T-helper 1 cell treated with Interleukin-12 subunit alpha and Interleukin-12 subunit beta and Interleukin-4 antibody, amounts not matched to agents 30 μg/mL and 1 μg/mL, for 36 hours (primary cell): ENCODE results near the gene CCNJL.
"Not testable (repeated sequence)": the region's sequence is repeated elsewhere in the genome, so short reads cannot be mapped to it uniquely, and the experiment has no call there.

ENCODE experiments used
- H3K27ac Mint-ChIP-seq: one replicate; pipeline ENCODE4 v1.8.0; 2021; ENCODE audit warnings: mild to moderate bottlenecking, mixed read lengths
- H3K27me3 Mint-ChIP-seq: one replicate; pipeline ENCODE4 v1.8.0; 2021; ENCODE audit warnings: low read depth, mixed read lengths
- H3K36me3 Mint-ChIP-seq: one replicate; pipeline ENCODE4 v1.8.0; 2021; ENCODE audit warnings: low read depth, mixed read lengths
- H3K4me1 Mint-ChIP-seq: one replicate; pipeline ENCODE4 v1.8.0; 2021; ENCODE audit warnings: low read depth, mixed read lengths
- H3K4me3 Mint-ChIP-seq: one replicate; pipeline ENCODE4 v1.8.0; 2021; ENCODE audit warnings: mild to moderate bottlenecking, moderate library complexity, mixed read lengths
- H3K9me3 Mint-ChIP-seq: one replicate; pipeline ENCODE4 v1.8.0; 2021; ENCODE audit warnings: mixed read lengths

Gene CCNJL

DNA sequence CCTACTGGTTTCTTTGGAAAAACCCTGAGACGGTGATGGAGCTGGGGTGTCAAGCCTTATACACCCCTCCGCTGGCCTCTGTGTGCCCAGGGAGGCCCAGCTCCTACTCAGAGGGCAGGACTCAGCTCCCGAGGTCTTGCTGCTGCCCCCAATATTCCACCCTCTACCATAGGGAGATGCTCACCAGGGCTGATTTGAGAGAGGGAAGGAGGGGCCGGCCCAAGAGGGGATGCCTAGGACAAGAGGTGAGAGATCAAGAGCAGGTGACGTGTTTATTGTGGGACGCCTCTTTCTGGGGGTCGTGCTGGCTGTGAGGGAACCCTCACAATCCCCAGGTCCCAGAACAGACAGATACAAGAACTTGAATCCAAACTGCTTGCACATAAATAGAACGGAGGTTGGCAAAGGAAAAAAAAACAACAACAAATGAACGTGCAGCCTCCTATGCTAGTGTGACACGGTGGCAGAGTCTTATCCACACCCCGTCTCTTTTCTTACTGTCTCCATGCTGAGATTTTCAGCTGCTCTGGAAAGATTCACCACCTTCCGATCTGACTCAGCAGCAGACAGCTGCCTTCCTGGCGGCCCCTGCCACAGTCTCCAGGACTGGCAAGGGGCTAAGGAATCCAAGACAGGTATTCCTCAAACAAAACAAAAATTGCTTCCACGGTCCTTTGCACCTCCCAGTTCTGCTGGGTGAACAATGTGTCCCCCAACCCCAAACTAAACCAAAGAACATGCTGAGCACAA, 60.8 kb downstream of the CCNJL start:
- no peaks in the 10 kb centered on the region for H3K27me3 Mint-ChIP-seq
- H3K9me3 Mint-ChIP-seq = no peaks in the 10 kb centered on the region
- H3K4me3 Mint-ChIP-seq = no peak overlapping the region
- H3K4me1 Mint-ChIP-seq = no peaks in the 10 kb centered on the region
- H3K27ac Mint-ChIP-seq = no peak overlapping the region
- no peaks in the 10 kb centered on the region for H3K36me3 Mint-ChIP-seq

DNA sequence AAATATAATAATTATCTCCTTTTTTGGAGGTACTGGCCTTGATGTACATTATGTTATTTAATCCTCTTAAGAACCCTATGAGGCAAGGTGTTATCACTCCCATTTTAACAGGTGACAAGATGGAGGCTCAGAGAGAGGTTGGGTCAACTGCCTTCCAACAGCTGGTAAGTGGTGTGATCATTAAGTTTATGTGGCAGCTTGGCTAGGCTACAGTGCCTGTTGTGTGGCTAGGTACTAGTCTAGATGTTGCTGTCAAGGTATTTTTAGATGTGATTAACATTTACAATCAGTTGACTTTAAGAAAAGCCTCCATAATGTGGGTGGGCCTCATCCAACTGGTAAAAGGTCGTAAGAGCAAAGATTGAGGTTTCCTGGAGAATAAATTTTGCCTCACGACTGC, 61.5 kb downstream of the CCNJL start:
- H3K27ac Mint-ChIP-seq = no peak overlapping the region
- H3K4me3 Mint-ChIP-seq = no peak overlapping the region

DNA sequence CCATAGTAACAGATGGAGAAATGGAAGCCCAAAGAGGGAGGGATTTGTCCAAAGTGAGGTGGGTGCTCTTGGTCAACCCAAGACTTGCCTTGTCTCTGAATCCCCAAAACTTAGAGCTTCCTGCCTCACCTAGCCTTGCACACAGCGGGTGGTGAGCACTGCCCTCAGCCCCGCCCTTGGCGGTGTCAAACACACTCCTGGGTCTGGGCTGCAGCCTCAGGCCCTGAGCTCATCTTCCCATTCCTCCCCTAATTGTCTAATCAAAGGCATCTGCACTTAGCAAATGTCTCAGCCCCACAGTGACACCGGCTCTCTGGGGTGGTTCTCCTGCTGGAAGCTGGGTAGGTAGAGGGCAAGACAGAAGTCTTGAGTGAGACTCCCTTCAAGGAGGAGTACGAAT, 62.1 kb downstream of the CCNJL start:
- no peak overlapping the region for H3K27ac Mint-ChIP-seq
- H3K27me3 Mint-ChIP-seq = no peaks in the 10 kb centered on the region
- H3K36me3 Mint-ChIP-seq = no peaks in the 10 kb centered on the region
- no peaks in the 10 kb centered on the region for H3K4me1 Mint-ChIP-seq
- no peak overlapping the region for H3K4me3 Mint-ChIP-seq
- H3K9me3 Mint-ChIP-seq = no peaks in the 10 kb centered on the region

More for the DNA sequence above, 61.5 kb downstream of the CCNJL start:
- H3K36me3 Mint-ChIP-seq = no peaks in the 10 kb centered on the region
- no peaks in the 10 kb centered on the region for H3K4me1 Mint-ChIP-seq
- H3K9me3 Mint-ChIP-seq = no peaks in the 10 kb centered on the region
- no peaks in the 10 kb centered on the region for H3K27me3 Mint-ChIP-seq

DNA sequence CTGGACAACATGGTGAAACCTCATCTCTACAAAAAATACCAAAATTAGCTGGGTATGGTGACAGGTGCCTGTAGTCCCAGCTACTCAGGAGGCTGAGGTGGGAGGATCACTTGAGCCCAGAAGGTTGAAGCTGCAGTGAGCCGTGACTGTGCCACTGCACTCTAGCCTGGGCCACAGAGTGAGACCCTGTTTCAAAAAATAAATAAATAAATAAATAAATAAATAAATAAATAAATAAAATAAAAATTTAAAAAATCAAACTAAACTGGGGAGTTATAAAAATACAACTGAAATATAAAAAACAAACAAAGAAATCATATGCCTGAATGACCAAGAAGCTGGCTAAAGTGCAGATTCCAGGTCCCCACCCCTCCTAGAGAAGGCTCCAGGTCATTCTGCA, 62.8 kb downstream of the CCNJL start:
- not testable (repeated sequence) for H3K27ac Mint-ChIP-seq, H3K9me3 Mint-ChIP-seq, H3K27me3 Mint-ChIP-seq, H3K4me1 Mint-ChIP-seq, H3K36me3 Mint-ChIP-seq, H3K4me3 Mint-ChIP-seq

DNA sequence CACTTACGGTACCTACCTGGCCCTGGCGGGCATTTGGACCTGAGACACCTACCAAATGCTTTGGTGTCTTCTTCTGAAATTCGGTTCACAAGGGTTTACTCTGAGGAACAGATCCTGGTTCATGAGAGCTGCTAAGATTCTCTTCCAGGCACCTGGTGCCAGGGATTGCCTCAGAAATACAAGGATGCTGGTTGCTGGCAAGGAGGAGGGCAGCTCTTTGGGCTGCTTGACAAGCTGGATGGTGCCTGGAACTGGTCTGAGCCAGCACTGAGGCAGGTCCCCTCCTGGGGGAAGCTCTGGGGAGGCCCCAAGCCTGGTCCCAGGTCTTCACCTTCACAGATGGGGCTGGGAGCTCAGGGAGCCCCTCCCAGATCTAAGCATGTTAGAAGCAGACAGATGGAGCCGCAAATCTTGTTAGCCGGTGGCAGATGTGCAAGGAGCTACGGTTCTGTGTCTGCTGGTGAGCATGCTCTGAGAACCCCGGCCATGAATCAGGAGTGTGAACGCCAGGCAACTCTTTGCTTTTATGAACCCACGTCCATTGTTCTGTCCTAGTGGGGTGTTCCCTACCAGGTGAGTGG, 66.8 kb downstream of the CCNJL start:
- no peaks in the 10 kb centered on the region for H3K9me3 Mint-ChIP-seq
- H3K27ac Mint-ChIP-seq = no peak overlapping the region
- H3K27me3 Mint-ChIP-seq = no peaks in the 10 kb centered on the region
- no peaks in the 10 kb centered on the region for H3K36me3 Mint-ChIP-seq
- H3K4me1 Mint-ChIP-seq = no peaks in the 10 kb centered on the region
- H3K4me3 Mint-ChIP-seq = no peak overlapping the region

DNA sequence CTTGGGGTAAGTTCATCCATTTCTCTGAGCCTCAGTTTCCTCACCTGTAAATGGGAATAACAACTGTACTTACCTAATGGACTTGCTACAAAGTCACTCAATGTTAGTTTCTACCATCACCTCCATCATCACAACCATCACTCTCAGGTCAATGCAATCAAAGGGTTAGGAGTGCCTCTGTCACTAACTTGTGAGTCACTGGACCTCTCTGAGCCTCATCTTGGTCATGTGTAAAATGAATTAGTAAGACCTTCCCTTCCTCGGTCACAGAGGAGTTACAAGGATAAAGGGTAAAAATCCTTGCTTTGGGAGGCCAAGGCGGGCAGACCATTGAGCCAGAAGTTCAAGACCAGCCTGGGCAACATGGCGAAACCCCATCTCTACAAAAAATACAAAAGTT, 70.2 kb downstream of the CCNJL start:
- Mint-ChIP-seq H3K9me3 (no peaks in the 10 kb centered on the region), H3K36me3 (no peaks in the 10 kb centered on the region), H3K27ac (no peak overlapping the region), H3K27me3 (no peaks in the 10 kb centered on the region), H3K4me3 (no peak overlapping the region), H3K4me1 (no peaks in the 10 kb centered on the region)

DNA sequence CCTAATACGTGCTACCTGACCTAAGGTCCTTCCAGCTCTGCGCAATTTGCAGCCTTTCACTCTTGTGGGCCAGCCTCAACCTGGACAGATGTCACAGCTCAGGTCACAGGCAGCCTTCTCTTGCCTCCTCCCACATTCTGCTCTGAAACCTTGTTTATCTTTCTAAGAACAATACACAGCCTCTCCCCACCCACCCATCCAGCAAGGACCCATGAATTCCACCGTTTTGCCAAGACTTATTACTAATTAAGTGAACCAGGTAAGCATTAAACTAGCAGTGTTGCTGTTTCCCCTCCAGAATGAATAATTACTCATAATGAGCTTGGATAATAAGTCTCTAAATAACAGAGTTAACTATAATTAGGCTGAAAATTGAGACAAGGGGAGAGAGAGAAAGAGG, 72.0 kb downstream of the CCNJL start:
- no peaks in the 10 kb centered on the region for H3K36me3 Mint-ChIP-seq
- no peaks in the 10 kb centered on the region for H3K27me3 Mint-ChIP-seq
- no peak overlapping the region for H3K4me3 Mint-ChIP-seq
- H3K4me1 Mint-ChIP-seq = no peaks in the 10 kb centered on the region
- H3K9me3 Mint-ChIP-seq = no peaks in the 10 kb centered on the region
- H3K27ac Mint-ChIP-seq = no peak overlapping the region

DNA sequence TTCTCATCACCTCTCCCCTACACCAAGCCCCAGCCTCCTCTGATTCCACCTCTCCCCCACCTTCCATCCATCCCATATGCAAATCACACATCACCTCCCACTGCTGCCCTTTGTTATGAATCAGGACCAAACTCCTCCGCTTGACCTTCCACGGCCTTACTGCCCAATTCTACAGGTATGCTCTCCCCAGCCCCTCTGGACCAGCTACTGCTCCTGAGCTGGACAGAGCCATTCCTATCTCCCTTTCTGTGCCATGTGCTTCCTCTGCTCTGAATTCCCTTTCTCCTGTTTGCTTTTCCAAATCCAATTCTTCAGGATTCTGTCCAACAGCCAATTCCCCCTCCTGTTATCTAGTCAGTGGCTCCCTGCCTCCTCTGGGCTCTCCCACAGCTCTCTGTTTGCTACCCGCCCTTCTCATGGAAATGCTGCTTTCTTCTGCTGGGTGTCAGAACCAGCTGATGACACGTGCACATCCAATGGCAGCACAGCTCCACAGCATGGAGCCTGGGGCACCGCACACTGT, 74.7 kb downstream of the CCNJL start:
- Mint-ChIP-seq H3K27ac (no peak overlapping the region), H3K27me3 (no peaks in the 10 kb centered on the region), H3K9me3 (no peaks in the 10 kb centered on the region), H3K4me1 (no peaks in the 10 kb centered on the region), H3K4me3 (no peak overlapping the region), H3K36me3 (no peaks in the 10 kb centered on the region)

DNA sequence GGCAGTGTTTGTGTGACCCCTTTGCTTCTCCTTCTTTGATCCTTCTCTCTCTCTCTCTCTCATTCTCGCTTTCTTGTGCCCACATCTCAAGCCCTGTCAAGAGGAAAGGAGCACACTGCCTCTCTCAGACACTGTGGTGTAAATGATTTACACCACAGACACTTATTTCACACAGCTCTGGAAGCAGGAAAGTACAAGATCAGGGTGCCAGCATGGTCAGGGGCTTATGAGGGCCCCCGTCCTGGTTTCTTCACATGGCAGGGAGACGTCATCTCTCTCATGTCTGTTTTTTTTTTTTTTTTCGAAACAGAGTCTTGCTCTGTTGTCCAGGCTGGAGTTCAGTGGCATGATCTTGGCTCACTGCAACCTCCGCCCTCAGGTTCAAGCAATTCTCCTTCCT, 76.6 kb downstream of the CCNJL start:
- Mint-ChIP-seq H3K9me3 (no peaks in the 10 kb centered on the region), H3K4me1 (peaks cover 2% of the 10 kb centered on the region), H3K27me3 (no peaks in the 10 kb centered on the region)

DNA sequence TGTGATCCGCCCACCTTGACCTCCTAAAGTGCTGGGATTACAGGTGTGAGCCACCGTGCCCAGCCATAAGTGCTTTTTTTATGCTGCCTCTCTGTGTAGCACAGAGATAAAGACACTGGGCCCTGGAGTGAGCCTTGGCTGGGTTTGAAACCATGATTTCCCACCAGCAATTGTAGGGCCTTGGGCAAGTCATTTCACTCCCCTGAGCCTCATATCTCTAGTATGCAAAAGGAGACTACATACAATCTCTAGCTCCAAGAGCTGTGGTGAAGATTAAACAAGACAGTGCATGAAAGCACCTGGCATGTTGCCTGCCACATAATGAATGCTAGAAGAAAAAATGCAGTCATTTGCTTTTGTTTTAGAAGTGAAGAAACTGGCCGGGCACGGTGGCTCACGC, 79.1 kb downstream of the CCNJL start:
- Mint-ChIP-seq H3K9me3 (no peaks in the 10 kb centered on the region), H3K4me3 (no peak overlapping the region), H3K27me3 (no peaks in the 10 kb centered on the region), H3K27ac (no peak overlapping the region), H3K36me3 (no peaks in the 10 kb centered on the region), H3K4me1 (peaks cover 2% of the 10 kb centered on the region)

More for the DNA sequence above, 76.6 kb downstream of the CCNJL start:
- Mint-ChIP-seq H3K4me3 (no peak overlapping the region), H3K36me3 (no peaks in the 10 kb centered on the region), H3K27ac (no peak overlapping the region)

DNA sequence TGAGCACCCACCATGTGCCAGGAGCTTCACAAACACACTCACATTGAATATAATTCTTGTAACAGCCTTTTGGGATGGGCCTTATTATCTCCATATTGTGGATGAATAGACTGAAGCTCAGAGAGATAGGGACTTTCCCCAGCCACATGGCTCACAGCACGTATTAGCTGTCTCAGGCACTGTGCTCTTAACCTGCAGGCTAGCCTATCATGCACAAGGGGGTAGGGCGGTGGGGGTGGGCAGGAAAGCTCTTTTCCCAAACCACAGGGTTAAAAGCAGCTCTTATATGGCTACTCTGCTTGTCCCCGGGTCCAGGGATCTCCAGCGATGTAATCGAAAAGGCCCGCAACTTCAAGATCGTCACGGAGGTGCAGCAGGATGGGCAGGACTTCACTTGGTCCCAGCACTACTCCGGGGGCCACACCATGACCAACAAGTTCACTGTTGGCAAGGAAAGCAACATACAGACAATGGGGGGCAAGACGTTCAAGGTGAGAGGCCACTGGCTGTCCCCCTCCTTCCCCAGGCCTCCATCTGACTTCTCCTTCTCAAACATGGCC, 80.5 kb downstream of the CCNJL start:
- H3K36me3 Mint-ChIP-seq = no peaks in the 10 kb centered on the region
- no peaks in the 10 kb centered on the region for H3K27me3 Mint-ChIP-seq
- H3K4me3 Mint-ChIP-seq = no peak overlapping the region
- no peak overlapping the region for H3K27ac Mint-ChIP-seq
- H3K4me1 Mint-ChIP-seq = peaks cover 2% of the 10 kb centered on the region
- H3K9me3 Mint-ChIP-seq = no peaks in the 10 kb centered on the region

DNA sequence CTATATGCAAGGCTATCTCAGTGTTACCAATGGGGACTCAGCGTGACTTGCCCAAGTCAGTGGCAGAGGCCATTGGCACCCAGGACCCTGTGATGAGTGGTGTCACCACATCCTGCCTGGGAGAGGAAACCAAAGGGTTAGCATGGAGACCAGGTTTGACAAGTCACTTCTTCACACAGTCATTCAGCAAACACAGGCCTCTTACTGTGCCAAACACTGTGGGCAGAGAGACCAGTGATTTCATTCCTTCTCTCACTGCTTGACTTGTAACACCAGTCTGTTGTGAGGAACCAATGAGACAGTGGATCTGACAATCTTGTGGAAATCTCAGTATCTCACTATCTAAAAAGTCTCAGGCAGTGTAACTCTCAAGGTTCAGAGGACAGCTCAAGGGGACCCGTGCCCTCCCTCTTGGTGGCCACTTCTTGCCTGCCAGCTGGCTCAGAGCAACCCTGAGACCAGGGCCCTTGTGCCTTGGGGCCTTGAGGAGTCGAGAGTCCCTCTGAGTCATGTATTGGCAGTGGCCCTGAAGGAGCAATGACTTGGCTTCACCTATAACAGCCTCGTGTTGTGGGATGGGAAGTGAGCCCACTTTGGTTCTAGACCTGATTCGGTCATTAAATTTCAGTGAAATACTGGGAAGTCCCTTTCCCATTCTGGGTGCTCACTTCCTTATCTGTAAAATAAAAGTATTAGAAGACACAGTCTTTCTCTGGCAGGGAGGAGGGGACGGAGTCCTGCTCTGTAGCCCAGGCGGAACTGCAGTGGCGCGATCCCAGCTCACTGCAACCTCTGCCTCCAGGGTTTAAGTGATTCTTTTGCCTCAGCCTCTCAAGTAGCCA, 81.5 kb downstream of the CCNJL start:
- Mint-ChIP-seq H3K27me3 (no peaks in the 10 kb centered on the region), H3K4me1 (peaks cover 2% of the 10 kb centered on the region), H3K9me3 (no peaks in the 10 kb centered on the region), H3K4me3 (no peak overlapping the region), H3K36me3 (no peaks in the 10 kb centered on the region), H3K27ac (no peak overlapping the region)

DNA sequence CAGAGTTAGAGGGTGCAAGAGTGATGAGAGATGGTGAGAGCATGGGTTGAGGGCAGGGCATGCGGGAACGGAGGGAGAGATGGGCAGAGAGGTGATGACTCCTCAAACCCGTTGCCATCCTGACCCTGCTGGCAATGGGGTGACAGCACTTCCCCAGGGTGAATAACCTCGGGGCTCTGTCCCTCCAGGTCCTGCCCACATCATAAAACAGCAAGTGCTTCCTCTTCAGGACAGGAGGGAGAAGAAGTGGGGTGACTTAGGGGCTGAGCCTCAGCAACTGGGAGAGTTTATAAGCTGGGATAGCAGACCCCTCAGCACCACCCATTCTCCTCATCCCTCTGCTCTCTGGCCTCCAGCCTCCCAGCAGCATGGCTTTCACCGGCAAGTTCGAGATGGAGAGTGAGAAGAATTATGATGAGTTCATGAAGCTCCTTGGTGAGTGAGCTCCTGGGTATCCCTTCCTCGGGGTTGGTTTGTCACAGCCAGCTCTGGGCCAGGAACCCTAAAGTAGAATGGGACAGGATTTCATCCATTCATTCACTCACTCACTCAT, 83.1 kb downstream of the CCNJL start, which contains the start of gene FABP6:
Gene FABP6, plus strand, starts transcription at position 317 of the 553 bp plus-strand sequence. Its CDS starts 52 bp downstream, at position 369.
- Mint-ChIP-seq H3K4me1 (peaks cover 2% of the 10 kb centered on the region), H3K4me3 (no peak within 1 kb of the TSS), H3K27me3 (no peaks in the 10 kb centered on the region), H3K27ac (no peak within 1 kb of the TSS), H3K9me3 (no peaks in the 10 kb centered on the region), H3K36me3 (no peaks in the 10 kb centered on the region)

DNA sequence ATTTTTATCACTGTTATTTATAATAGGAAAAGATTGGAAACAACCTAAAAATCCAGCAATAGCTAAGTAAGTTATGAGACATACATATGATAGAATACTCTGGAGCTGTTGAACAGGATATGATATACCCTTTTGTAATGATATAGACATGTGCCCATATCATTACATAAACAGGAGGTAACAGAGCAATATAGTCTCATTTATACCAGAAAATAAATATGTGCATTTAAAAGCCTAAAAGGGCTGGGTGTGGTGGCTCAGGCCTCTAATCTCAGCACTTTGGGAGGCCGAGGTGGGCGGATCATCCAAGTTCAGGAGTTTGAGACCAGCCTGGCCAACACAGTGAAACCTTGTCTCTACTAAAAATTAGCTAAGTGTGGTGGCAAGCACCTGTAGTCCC, 85.4 kb downstream of the CCNJL start:
- Mint-ChIP-seq H3K27ac (no peak overlapping the region), H3K27me3 (no peaks in the 10 kb centered on the region)

More for the DNA sequence above, 85.4 kb downstream of the CCNJL start:
- H3K4me1 Mint-ChIP-seq = peaks cover 1% of the 10 kb centered on the region
- no peaks in the 10 kb centered on the region for H3K36me3 Mint-ChIP-seq
- no peaks in the 10 kb centered on the region for H3K9me3 Mint-ChIP-seq
- no peak overlapping the region for H3K4me3 Mint-ChIP-seq
